Islet of Langerhans (tissue), 1 donor: Measurements from ENCODE around the gene CTNNBL1.

Experiments used
- FAIRE-seq: peaks from one replicate; lab custom pipeline; 2011; peaks lifted over from hg19 to GRCh38; lab: Jason Lieb, UNC

The CTNNBL1 gene

GRCh38 chr20:37880726-37881591, 187.1 kb downstream of the CTNNBL1 start:
- no peak for FAIRE-seq

GRCh38 chr20:37881601-37882343, 187.9 kb downstream of the CTNNBL1 start:
- FAIRE-seq = no peak

GRCh38 chr20:37882961-37883712, 189.3 kb downstream of the CTNNBL1 start:
- no peak for FAIRE-seq

GRCh38 chr20:37885042-37885441, 191.2 kb downstream of the CTNNBL1 start:
- FAIRE-seq = no peak

GRCh38 chr20:37885593-37886503, 192.0 kb downstream of the CTNNBL1 start:
- no peak for FAIRE-seq

- no peak for FAIRE-seq
Observed at GRCh38 chr20:37886851-37887297, 193.0 kb downstream of the CTNNBL1 start.

- no peak for FAIRE-seq
Observed at GRCh38 chr20:37888641-37889040, 194.8 kb downstream of the CTNNBL1 start.

GRCh38 chr20:37890108-37890507, 196.3 kb downstream of the CTNNBL1 start:
- no peak for FAIRE-seq

- no peak for FAIRE-seq
Observed at GRCh38 chr20:37890643-37891042, 196.8 kb downstream of the CTNNBL1 start.

GRCh38 chr20:37892001-37892400, 198.2 kb downstream of the CTNNBL1 start:
- no peak for FAIRE-seq

- no peak for FAIRE-seq
Observed at GRCh38 chr20:37893566-37894241, 199.9 kb downstream of the CTNNBL1 start.

- no peak for FAIRE-seq
Observed at GRCh38 chr20:37894454-37894853, 200.6 kb downstream of the CTNNBL1 start.

GRCh38 chr20:37895166-37895565, 201.3 kb downstream of the CTNNBL1 start:
- no peak for FAIRE-seq

GRCh38 chr20:37896932-37897548, 203.2 kb downstream of the CTNNBL1 start:
- no peak for FAIRE-seq

GRCh38 chr20:37898233-37899104, 204.6 kb downstream of the CTNNBL1 start:
- no peak for FAIRE-seq

GRCh38 chr20:37899105-37900045, 205.5 kb downstream of the CTNNBL1 start:
- no peak for FAIRE-seq

- FAIRE-seq = no peak
Observed at GRCh38 chr20:37901240-37901639, 207.4 kb downstream of the CTNNBL1 start.
